Epithelial cell of esophagus (primary cell): ENCODE data around the gene KCNE4.

Source experiments
- DNase-seq: peaks from one replicate; pipeline ENCODE4 v3.0.0; 2010; ENCODE audit warnings: low read depth
- H3K4me3 ChIP-seq: 2 replicates; pipeline ENCODE4 v1.5.1; 2011; ENCODE audit warnings: mild to moderate bottlenecking, low read length, control low read depth
- CTCF ChIP-seq: IDR thresholded peaks from 2 replicates; pipeline ENCODE4 v1.5.1; 2011; ENCODE audit warnings: low read depth, mild to moderate bottlenecking, low read length, control low read depth, inconsistent platforms; ENCODE audit not compliant: insufficient read depth; ENCODE audit errors: missing control alignments

Gene KCNE4

GRCh38 chr2:223056701-223057418 lies 4.9 kb downstream of the KCNE4 start:
- no peak for DNase-seq
- no peak for TF ChIP-seq CTCF
- no peak overlapping the region for H3K4me3 ChIP-seq

GRCh38 chr2:223057569-223057968 lies 5.6 kb downstream of the KCNE4 start:
- TF ChIP-seq CTCF: no peak
- H3K4me3 ChIP-seq: no peak overlapping the region
- no peak for DNase-seq

- DNase-seq: peak; percentile 39
- no peak overlapping the region for H3K4me3 ChIP-seq
- no peak for TF ChIP-seq CTCF
These were observed 7.1 kb downstream of the KCNE4 start for GRCh38 chr2:223058952-223059716.

- no peak for TF ChIP-seq CTCF
- no peak overlapping the region for H3K4me3 ChIP-seq
- peak; percentile 5 for DNase-seq
These were observed 8.3 kb downstream of the KCNE4 start for GRCh38 chr2:223060201-223060825.

GRCh38 chr2:223062396-223062795 lies 10.4 kb downstream of the KCNE4 start:
- H3K4me3 ChIP-seq: no peak overlapping the region
- TF ChIP-seq CTCF: no peak
- no peak for DNase-seq

GRCh38 chr2:223065107-223065506 lies 13.1 kb downstream of the KCNE4 start:
- no peak for DNase-seq
- no peak for TF ChIP-seq CTCF
- no peak overlapping the region for H3K4me3 ChIP-seq
